ENCODE data around the gene PLB1. TPM values are rescaled to one million over a fixed set of nuclear protein-coding genes. Genes with fewer than 3 reads are reported as not detected.

The PLB1 gene
- total RNA-seq, 1 experiment from 2014 or later = not detected

- no peak for DNase-seq (ENCODE audit: low spot score)
These were observed 69.2 kb downstream of the PLB1 start for GRCh38 chr2:28565033-28565432.

GRCh38 chr2:28565720-28566295 lies 69.9 kb downstream of the PLB1 start:
- no peak for DNase-seq (ENCODE audit: low spot score)

- peak; percentile 80 for DNase-seq (ENCODE audit: low spot score)
These were observed 70.7 kb downstream of the PLB1 start for GRCh38 chr2:28566521-28567041.

- DNase-seq (ENCODE audit: low spot score) = no peak
These were observed 71.2 kb downstream of the PLB1 start for GRCh38 chr2:28567061-28567471.

- DNase-seq (ENCODE audit: low spot score) = no peak
These were observed 72.2 kb downstream of the PLB1 start for GRCh38 chr2:28568036-28568435.

- DNase-seq (ENCODE audit: low spot score) = no peak
These were observed 72.7 kb downstream of the PLB1 start for GRCh38 chr2:28568533-28568932.

- no peak for DNase-seq (ENCODE audit: low spot score)
These were observed 74.6 kb downstream of the PLB1 start for GRCh38 chr2:28570431-28570830.

GRCh38 chr2:28576714-28577113 lies 80.9 kb downstream of the PLB1 start:
- no peak for DNase-seq (ENCODE audit: low spot score)

- DNase-seq (ENCODE audit: low spot score) = no peak
These were observed 82.2 kb downstream of the PLB1 start for GRCh38 chr2:28577791-28578680.

- no peak for DNase-seq (ENCODE audit: low spot score)
These were observed 82.9 kb downstream of the PLB1 start for GRCh38 chr2:28578774-28579173.

GRCh38 chr2:28579606-28580005 lies 83.7 kb downstream of the PLB1 start:
- DNase-seq (ENCODE audit: low spot score) = no peak

- DNase-seq (ENCODE audit: low spot score) = no peak
These were observed 84.2 kb downstream of the PLB1 start for GRCh38 chr2:28580078-28580477.

GRCh38 chr2:28581312-28581711 lies 85.5 kb downstream of the PLB1 start:
- DNase-seq (ENCODE audit: low spot score) = no peak

GRCh38 chr2:28582152-28582551 lies 86.3 kb downstream of the PLB1 start:
- no peak for DNase-seq (ENCODE audit: low spot score)

- no peak for DNase-seq (ENCODE audit: low spot score)
These were observed 86.7 kb downstream of the PLB1 start for GRCh38 chr2:28582595-28582994.

- DNase-seq (ENCODE audit: low spot score) = peak; percentile 67
These were observed 88.2 kb downstream of the PLB1 start for GRCh38 chr2:28583899-28584553.

GRCh38 chr2:28586867-28587266 lies 91.0 kb downstream of the PLB1 start:
- no peak for DNase-seq (ENCODE audit: low spot score)

GRCh38 chr2:28587526-28588291 lies 91.8 kb downstream of the PLB1 start:
- no peak for DNase-seq (ENCODE audit: low spot score)

- DNase-seq (ENCODE audit: low spot score) = no peak
These were observed 92.4 kb downstream of the PLB1 start for GRCh38 chr2:28588292-28588670.

- no peak for DNase-seq (ENCODE audit: low spot score)
These were observed 94.0 kb downstream of the PLB1 start for GRCh38 chr2:28589746-28590463.
